Glutamatergic neuron (in vitro differentiated cells): Measurements from ENCODE around the gene LGI4. TPM values are rescaled to one million over a fixed set of nuclear protein-coding genes. Genes with fewer than 3 reads are reported as not detected.
A peak's percentile ranks its signal among the peaks of the same experiment; 100 is the strongest.

Source experiments
- DNase-seq: peaks from one replicate; pipeline ENCODE4 v3.0.0; 2022
- H3K27ac Mint-ChIP-seq: one replicate; pipeline ENCODE4 v1.8.0; 2020; ENCODE audit warnings: mild to moderate bottlenecking, mixed read lengths, inconsistent platforms; ENCODE audit not compliant: unreplicated experiment
- H3K27me3 Mint-ChIP-seq: one replicate; pipeline ENCODE4 v1.8.0; 2020; ENCODE audit warnings: mild to moderate bottlenecking, moderate library complexity, mixed read lengths, inconsistent platforms; ENCODE audit not compliant: unreplicated experiment
- H3K36me3 Mint-ChIP-seq: one replicate; pipeline ENCODE4 v1.8.0; 2020; ENCODE audit warnings: mild to moderate bottlenecking, mixed read lengths, inconsistent platforms; ENCODE audit not compliant: unreplicated experiment
- H3K4me1 Mint-ChIP-seq: one replicate; pipeline ENCODE4 v1.8.0; 2020; ENCODE audit warnings: mild to moderate bottlenecking, low read depth, mixed read lengths, inconsistent platforms; ENCODE audit not compliant: unreplicated experiment
- H3K4me3 Mint-ChIP-seq: one replicate; pipeline ENCODE4 v1.8.0; 2020; ENCODE audit warnings: mild to moderate bottlenecking, mixed read lengths, inconsistent platforms; ENCODE audit not compliant: unreplicated experiment
- H3K9me3 Mint-ChIP-seq: one replicate; pipeline ENCODE4 v1.8.0; 2020; ENCODE audit warnings: mild to moderate bottlenecking, moderate library complexity, mixed read lengths, inconsistent platforms; ENCODE audit not compliant: unreplicated experiment
- long read RNA-seq: library from polyadenylated mRNA; unstranded; transcript quantifications from one replicate; pipeline ENCODE4 v2.0.0, GENCODE V29; 2020; ENCODE audit not compliant: unreplicated experiment
- total RNA-seq: library from RNA; stranded (reverse); fragmentation: NEBNext Ultra II Directional; extraction: Animal tissue kit (Norgen Biotek cat#: 25700); gene quantifications from one replicate; pipeline ENCODE4 v1.2.1, GENCODE V29; 2021; ENCODE audit not compliant: unreplicated experiment
- TF ChIP-seq, protein P1 (sequence below): fragments of 200-600 bp; sonication (generic); IDR thresholded peaks from one replicate; pipeline ENCODE4 v1.5.0; 2021; ENCODE audit not compliant: partially characterized antibody, unreplicated experiment

Gene LGI4
- total RNA-seq = 14.4 TPM
- long read RNA-seq, partial matches to known transcripts = 1 of 2 reads
- long read RNA-seq, other reads (novel, unspliced or antisense) = 1 of 2 reads

- Mint-ChIP-seq H3K36me3 (peaks cover 9% of the 10 kb centered on the region), H3K9me3 (peaks cover 5% of the 10 kb centered on the region), H3K4me1 (peaks cover 20% of the 10 kb centered on the region), H3K27ac (peak within 1 kb of the TSS; percentile 99), H3K4me3 (peak within 1 kb of the TSS; percentile 94), H3K27me3 (peaks cover 10% of the 10 kb centered on the region)
- TF ChIP-seq, protein P1, sequence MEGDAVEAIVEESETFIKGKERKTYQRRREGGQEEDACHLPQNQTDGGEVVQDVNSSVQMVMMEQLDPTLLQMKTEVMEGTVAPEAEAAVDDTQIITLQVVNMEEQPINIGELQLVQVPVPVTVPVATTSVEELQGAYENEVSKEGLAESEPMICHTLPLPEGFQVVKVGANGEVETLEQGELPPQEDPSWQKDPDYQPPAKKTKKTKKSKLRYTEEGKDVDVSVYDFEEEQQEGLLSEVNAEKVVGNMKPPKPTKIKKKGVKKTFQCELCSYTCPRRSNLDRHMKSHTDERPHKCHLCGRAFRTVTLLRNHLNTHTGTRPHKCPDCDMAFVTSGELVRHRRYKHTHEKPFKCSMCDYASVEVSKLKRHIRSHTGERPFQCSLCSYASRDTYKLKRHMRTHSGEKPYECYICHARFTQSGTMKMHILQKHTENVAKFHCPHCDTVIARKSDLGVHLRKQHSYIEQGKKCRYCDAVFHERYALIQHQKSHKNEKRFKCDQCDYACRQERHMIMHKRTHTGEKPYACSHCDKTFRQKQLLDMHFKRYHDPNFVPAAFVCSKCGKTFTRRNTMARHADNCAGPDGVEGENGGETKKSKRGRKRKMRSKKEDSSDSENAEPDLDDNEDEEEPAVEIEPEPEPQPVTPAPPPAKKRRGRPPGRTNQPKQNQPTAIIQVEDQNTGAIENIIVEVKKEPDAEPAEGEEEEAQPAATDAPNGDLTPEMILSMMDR = no peak
- DNase-seq = peak; percentile 56
These were observed at the start of gene LGI4 for GRCh38 chr19:35134601-35135242. Gene LGI4, minus strand, starts transcription at chr19:35135059. Its CDS starts 379 bp downstream, at chr19:35134680.

GRCh38 chr19:35184267-35184666 lies 49.4 kb upstream of the LGI4 start:
- Mint-ChIP-seq H3K4me3 (no peak overlapping the region), H3K9me3 (peaks cover 3% of the 10 kb centered on the region), H3K27me3 (peaks cover 2% of the 10 kb centered on the region), H3K27ac (no peak overlapping the region), H3K4me1 (no peaks in the 10 kb centered on the region), H3K36me3 (peaks cover 7% of the 10 kb centered on the region)
- TF ChIP-seq, protein P1 = no peak
- no peak for DNase-seq

DNA sequence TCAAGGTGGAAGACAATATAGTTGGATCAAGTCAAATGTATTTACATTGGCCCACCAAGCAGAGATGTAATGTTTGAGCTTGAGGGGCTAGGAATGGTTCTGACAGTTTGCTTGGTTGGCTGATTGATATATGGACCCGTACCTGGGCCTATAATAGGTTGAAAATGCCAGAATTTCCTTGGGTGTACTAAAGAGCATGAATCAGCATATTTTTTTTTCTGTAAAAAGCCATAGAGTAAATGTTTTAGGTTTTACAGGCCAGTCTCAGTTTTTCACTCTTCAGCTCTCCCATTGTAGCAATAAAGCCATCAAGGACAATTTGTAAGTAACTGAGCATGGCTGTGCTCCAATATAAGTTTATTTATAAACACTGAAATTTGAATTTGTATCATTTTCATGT lies 46.5 kb upstream of the LGI4 start:
- TF ChIP-seq, protein P1 = no peak
- Mint-ChIP-seq H3K27me3 (peaks cover 2% of the 10 kb centered on the region), H3K27ac (no peak overlapping the region), H3K4me3 (no peak overlapping the region), H3K9me3 (peaks cover 5% of the 10 kb centered on the region), H3K36me3 (peaks cover 12% of the 10 kb centered on the region), H3K4me1 (no peaks in the 10 kb centered on the region)
- no peak for DNase-seq

DNA sequence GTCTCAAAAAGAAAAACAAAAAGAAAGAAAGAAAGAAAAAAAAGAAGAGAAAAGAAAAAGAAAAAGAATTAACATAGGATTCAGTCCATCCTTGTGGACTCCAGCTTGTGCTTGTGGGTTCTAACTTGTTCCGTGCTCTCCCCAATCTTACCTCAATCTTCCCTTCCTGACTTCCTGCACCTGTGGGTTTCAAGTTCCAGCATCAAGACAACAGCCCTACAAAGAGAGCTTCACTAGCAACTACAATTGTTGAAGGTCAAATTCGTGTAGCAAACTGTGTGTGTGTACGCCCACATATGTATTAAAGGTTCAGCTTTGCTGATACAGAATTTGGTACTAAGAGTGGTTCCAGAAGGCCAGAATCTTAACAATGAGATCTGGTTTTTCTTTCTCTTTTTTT lies 45.0 kb upstream of the LGI4 start:
- TF ChIP-seq, protein P1 = no peak
- Mint-ChIP-seq H3K9me3 (peaks cover 7% of the 10 kb centered on the region), H3K27me3 (peaks cover 2% of the 10 kb centered on the region), H3K27ac (no peak overlapping the region), H3K36me3 (peaks cover 12% of the 10 kb centered on the region), H3K4me3 (no peak overlapping the region), H3K4me1 (no peaks in the 10 kb centered on the region)
- DNase-seq = no peak

GRCh38 chr19:35178701-35179100 lies 43.8 kb upstream of the LGI4 start:
- H3K27ac Mint-ChIP-seq = no peak overlapping the region

More at GRCh38 chr19:35178701-35179100, 43.8 kb upstream of the LGI4 start:
- no peak for DNase-seq
- H3K4me1 Mint-ChIP-seq = no peaks in the 10 kb centered on the region
- H3K9me3 Mint-ChIP-seq = peaks cover 7% of the 10 kb centered on the region
- peaks cover 2% of the 10 kb centered on the region for H3K27me3 Mint-ChIP-seq
- no peak overlapping the region for H3K4me3 Mint-ChIP-seq
- TF ChIP-seq, protein P1 = no peak
- peaks cover 12% of the 10 kb centered on the region for H3K36me3 Mint-ChIP-seq
